SK-N-SH (cell line): ENCODE data around the gene RBM33. TPM values are rescaled to one million over a fixed set of nuclear protein-coding genes. Genes with fewer than 3 reads are reported as not detected.

Experiments used
- CTCF ChIA-PET: fragments of 300-600, 350-600 bp; formaldehyde crosslinking; extraction: SDS; loops from one replicate; lab custom pipeline; 2021; lab: Yijun Ruan, JAX
- POLR2A ChIA-PET: fragments of 350-600 bp; sonication (Branson Sonifier 250); formaldehyde crosslinking; extraction: SDS; loops from one replicate; lab custom pipeline; 2020; ENCODE audit warnings: antibody characterized with exemption, inconsistent platforms; lab: Yijun Ruan, JAX
- DNase-seq: peaks from one replicate; pipeline ENCODE4 v3.0.0; 2012
- H2AFZ ChIP-seq: fragments of 200-600 bp; sonication (generic); 2 replicates; pipeline ENCODE4 v1.8.1; 2016; ENCODE audit warnings: antibody characterized with exemption, mild to moderate bottlenecking, low read depth
- H3F3A ChIP-seq: fragments of 200-600 bp; sonication (generic); replicated peaks from 2 replicates; pipeline ENCODE3; 2016; ENCODE audit warnings: antibody characterized with exemption, mild to moderate bottlenecking; ENCODE audit not compliant: insufficient read depth
- H3K27ac ChIP-seq, 2 experiments: fragments of 200-500 bp in 1 of 2; fragments of 200-600 bp in 1 of 2; sonication (Bioruptor generic) in 1 of 2; sonication (generic), shearing (Covaris generic) in 1 of 2; 2 replicates each; pipeline versions ENCODE4 v1.5.1 to v1.6.1; 2014 to 2016; ENCODE audit warnings: low read depth in 2 of 2, inconsistent platforms in 1 of 2, low read length in 1 of 2, mild to moderate bottlenecking in 1 of 2, mixed read lengths in 1 of 2
- H3K27me3 ChIP-seq: fragments of 200-600 bp; sonication (generic), shearing (Covaris generic); 2 replicates; pipeline ENCODE4 v1.6.1; 2016; ENCODE audit warnings: mixed run types; ENCODE audit not compliant: insufficient read depth
- H3K36me3 ChIP-seq, 2 experiments: fragments of 200-500 bp in 1 of 2; fragments of 200-600 bp in 1 of 2; sonication (Bioruptor generic) in 1 of 2; sonication (generic) in 1 of 2; replicated peaks in 1 of 2; 2 replicates each; pipeline versions ENCODE3 to v1.5.1; 2014 to 2016; ENCODE audit warnings: low read length in 1 of 2, mild to moderate bottlenecking in 1 of 2; ENCODE audit not compliant: insufficient read depth in 2 of 2, control insufficient read depth in 1 of 2
- H3K4me1 ChIP-seq, 2 experiments: fragments of 200-500 bp in 1 of 2; fragments of 200-600 bp in 1 of 2; sonication (Bioruptor generic) in 1 of 2; sonication (generic), shearing (Covaris generic) in 1 of 2; 2 replicates each; pipeline versions ENCODE4 v1.5.1 to v1.6.1; 2014 to 2016; ENCODE audit warnings: low read depth in 1 of 2, low read length in 1 of 2, mixed run types in 1 of 2; ENCODE audit not compliant: insufficient read depth in 2 of 2, control insufficient read depth in 1 of 2
- H3K4me2 ChIP-seq: fragments of 200-600 bp; sonication (generic), shearing (Covaris generic); 2 replicates; pipeline ENCODE4 v1.6.1; 2017; ENCODE audit warnings: mixed run types
- H3K4me3 ChIP-seq, 2 experiments: fragments of 200-500 bp in 1 of 2; fragments of 200-600 bp in 1 of 2; sonication (Bioruptor generic) in 1 of 2; sonication (generic), shearing (Covaris generic) in 1 of 2; 2 replicates each; pipeline versions ENCODE4 v1.5.1 to v1.8.1; 2014 to 2016; ENCODE audit warnings: low read depth in 2 of 2, inconsistent platforms in 1 of 2, low read length in 1 of 2, mild to moderate bottlenecking in 1 of 2, mixed read lengths in 1 of 2, moderate library complexity in 1 of 2
- H3K79me2 ChIP-seq: fragments of 200-600 bp; sonication (generic); 2 replicates; pipeline ENCODE4 v1.8.1; 2017; ENCODE audit warnings: mild to moderate bottlenecking; ENCODE audit not compliant: insufficient read depth
- H3K9ac ChIP-seq: fragments of 200-600 bp; sonication (generic); 2 replicates; pipeline ENCODE4 v1.6.1; 2017; ENCODE audit warnings: mixed run types
- H3K9me2 ChIP-seq: fragments of 200-600 bp; sonication (generic); 2 replicates; pipeline ENCODE4 v1.6.1; 2017; ENCODE audit warnings: mixed run types
- H3K9me3 ChIP-seq: fragments of 200-600 bp; sonication (generic); 2 replicates; pipeline ENCODE4 v1.6.1; 2017; ENCODE audit warnings: mixed run types, mild to moderate bottlenecking, moderate library complexity
- H4K20me1 ChIP-seq: fragments of 200-600 bp; sonication (generic); 2 replicates; pipeline ENCODE4 v1.6.1; 2017; ENCODE audit warnings: mild to moderate bottlenecking, mixed run types; ENCODE audit not compliant: insufficient read depth
- CHD2 ChIP-seq: fragments of 150-350 bp; IDR thresholded peaks from 2 replicates; pipeline ENCODE4 v1.6.1; 2018; ENCODE audit warnings: low read length; ENCODE audit not compliant: partially characterized antibody
- FOXJ3 ChIP-seq: sonication (generic); formaldehyde crosslinking; IDR thresholded peaks from 2 replicates; pipeline ENCODE4 v1.5.1; 2020; ENCODE audit warnings: mild to moderate bottlenecking, missing genetic modification reagents
- GABPA ChIP-seq: IDR thresholded peaks from 2 replicates; pipeline ENCODE4 v1.4.0; 2012; ENCODE audit warnings: low read depth, mild to moderate bottlenecking
- GATA2 ChIP-seq: sonication (generic); formaldehyde crosslinking; IDR thresholded peaks from 2 replicates; pipeline ENCODE4 v1.5.0; 2020; ENCODE audit warnings: mild to moderate bottlenecking, missing genetic modification reagents
- MEF2A ChIP-seq: IDR thresholded peaks from 2 replicates; pipeline ENCODE4 v1.4.0; 2012; ENCODE audit warnings: low read depth, borderline replicate concordance
- MXI1 ChIP-seq: IDR thresholded peaks from 2 replicates; pipeline ENCODE4 v1.6.1; 2012; ENCODE audit warnings: mild to moderate bottlenecking, low read depth, low read length, improper control_type of control experiment
- RCOR1 ChIP-seq: fragments of 150-350 bp; IDR thresholded peaks from 2 replicates; pipeline ENCODE4 v1.6.1; 2017; ENCODE audit warnings: antibody characterized with exemption, low read length
- SMC3 ChIP-seq: IDR thresholded peaks from 2 replicates; pipeline ENCODE4 v1.6.1; 2012; ENCODE audit warnings: low read depth, low read length, improper control_type of control experiment
- TCF12 ChIP-seq: IDR thresholded peaks from 2 replicates; pipeline ENCODE4 v1.4.0; 2012
- TEAD4 ChIP-seq: IDR thresholded peaks from 2 replicates; pipeline ENCODE4 v1.4.0; 2012; ENCODE audit warnings: mild to moderate bottlenecking, borderline replicate concordance; ENCODE audit not compliant: insufficient read depth
- YY1 ChIP-seq: IDR thresholded peaks from 2 replicates; pipeline ENCODE4 v1.4.0; 2012; ENCODE audit warnings: low read depth, mild to moderate bottlenecking
- WGBS: methylation state at CpG from one replicate; pipeline ENCODE4 v1.1.6; 2017; ENCODE audit warnings: low lambda C conversion rate; 5-methylcytosine and 5-hydroxymethylcytosine counted together
- polyA plus RNA-seq, 3 experiments: library from polyadenylated mRNA; depleted of rRNA; stranded (reverse); fragments of >200 nt; gene quantifications; 2 replicates each; pipeline ENCODE4 v1.2.3, GENCODE V29; 2012
- TF ChIP-seq, protein P1 (sequence below): IDR thresholded peaks from 2 replicates; pipeline ENCODE4 v1.6.1; 2012; ENCODE audit warnings: mild to moderate bottlenecking, low read depth, low read length, moderate library complexity
- TF ChIP-seq, protein P2 (sequence below): IDR thresholded peaks from 2 replicates; pipeline ENCODE4; 2012
- TF ChIP-seq, protein P3 (sequence below): IDR thresholded peaks from 2 replicates; pipeline ENCODE4 v1.4.0; 2012; ENCODE audit warnings: low read depth, borderline replicate concordance

Gene RBM33
- polyA plus RNA-seq, 1 of the 3 experiments (the other 2 are of a cell fraction): 13.8 TPM

DNA sequence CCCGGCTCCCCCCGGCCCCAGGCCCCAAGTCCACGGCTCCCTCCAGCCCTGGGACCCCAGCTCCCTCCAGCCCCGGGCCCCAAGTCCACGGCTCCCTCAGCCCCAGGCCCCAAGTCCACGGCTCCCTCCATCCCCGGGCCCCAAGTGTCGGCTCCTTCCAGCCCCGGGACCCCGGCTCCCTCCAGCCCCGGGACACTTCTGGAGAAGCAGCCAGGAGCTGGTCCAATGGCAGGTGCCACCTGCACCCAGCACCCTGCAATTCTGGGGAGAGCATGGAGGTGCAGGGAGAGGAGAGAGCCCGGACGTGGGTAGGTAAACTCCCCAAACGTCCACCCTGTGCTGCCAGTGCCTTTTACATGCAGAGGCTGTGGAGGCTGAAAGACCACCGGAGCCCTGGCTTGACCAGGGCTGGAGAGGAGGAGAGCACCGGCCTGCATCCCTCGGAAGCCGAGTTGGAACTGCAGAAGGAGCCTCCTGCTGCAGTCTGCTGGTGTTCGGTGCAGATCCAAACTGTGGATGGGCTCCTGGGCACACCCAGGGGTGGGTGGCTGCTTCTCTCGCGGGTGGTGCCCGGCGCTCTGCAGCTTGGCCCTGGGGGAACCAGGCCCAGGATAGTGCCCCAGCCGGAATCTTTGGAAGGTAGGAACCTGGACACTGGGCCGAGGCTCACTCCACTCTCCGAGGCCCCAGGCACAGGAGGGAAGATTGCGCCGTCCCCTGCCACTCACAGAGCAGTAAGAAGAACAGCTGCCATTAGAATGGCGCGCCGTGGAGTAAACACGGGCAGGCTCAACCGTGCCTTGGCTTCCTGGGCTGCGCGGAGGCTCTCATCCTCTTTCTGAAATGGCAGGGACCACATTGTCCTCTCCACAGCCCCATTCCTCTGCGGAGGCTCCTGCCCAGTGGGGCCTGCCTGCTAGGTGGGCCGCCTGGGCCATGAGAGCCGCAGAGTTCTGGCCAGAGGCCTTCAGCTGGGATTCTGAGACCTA is 153.1 kb downstream of the RBM33 start:
- Histone ChIP-seq H3K4me3 (no peak overlapping the region), H3K27ac (no peak overlapping the region), H3K9me3 (no peaks in the 10 kb centered on the region), H3K4me1 (peaks cover 0 to 2% of the 10 kb centered on the region in 2 experiments; a peak in 1 of 4 replicates), H3K4me2 (no peak overlapping the region), H4K20me1 (no peaks in the 10 kb centered on the region), H3K36me3 (no peaks in the 10 kb centered on the region), H3K9ac (no peak overlapping the region), H2AFZ (no peak overlapping the region), H3K79me2 (no peaks in the 10 kb centered on the region), H3F3A (peaks cover 5% of the 10 kb centered on the region), H3K9me2 (no peaks in the 10 kb centered on the region), H3K27me3 (peaks cover 67% of the 10 kb centered on the region)
- ChIA-PET POLR2A (no interaction called here), CTCF (interaction anchor here (0.5 to 2.0 kb wide), 28 partner anchors 8 to 1881 kb away, joined by 3 to 9 read pairs (median 3); partner anchors contain the start of gene SHH)
- DNase-seq: no peak
- WGBS: 61% methylated on average over 35 of the region's 38 CpGs
- TF ChIP-seq, protein P1, sequence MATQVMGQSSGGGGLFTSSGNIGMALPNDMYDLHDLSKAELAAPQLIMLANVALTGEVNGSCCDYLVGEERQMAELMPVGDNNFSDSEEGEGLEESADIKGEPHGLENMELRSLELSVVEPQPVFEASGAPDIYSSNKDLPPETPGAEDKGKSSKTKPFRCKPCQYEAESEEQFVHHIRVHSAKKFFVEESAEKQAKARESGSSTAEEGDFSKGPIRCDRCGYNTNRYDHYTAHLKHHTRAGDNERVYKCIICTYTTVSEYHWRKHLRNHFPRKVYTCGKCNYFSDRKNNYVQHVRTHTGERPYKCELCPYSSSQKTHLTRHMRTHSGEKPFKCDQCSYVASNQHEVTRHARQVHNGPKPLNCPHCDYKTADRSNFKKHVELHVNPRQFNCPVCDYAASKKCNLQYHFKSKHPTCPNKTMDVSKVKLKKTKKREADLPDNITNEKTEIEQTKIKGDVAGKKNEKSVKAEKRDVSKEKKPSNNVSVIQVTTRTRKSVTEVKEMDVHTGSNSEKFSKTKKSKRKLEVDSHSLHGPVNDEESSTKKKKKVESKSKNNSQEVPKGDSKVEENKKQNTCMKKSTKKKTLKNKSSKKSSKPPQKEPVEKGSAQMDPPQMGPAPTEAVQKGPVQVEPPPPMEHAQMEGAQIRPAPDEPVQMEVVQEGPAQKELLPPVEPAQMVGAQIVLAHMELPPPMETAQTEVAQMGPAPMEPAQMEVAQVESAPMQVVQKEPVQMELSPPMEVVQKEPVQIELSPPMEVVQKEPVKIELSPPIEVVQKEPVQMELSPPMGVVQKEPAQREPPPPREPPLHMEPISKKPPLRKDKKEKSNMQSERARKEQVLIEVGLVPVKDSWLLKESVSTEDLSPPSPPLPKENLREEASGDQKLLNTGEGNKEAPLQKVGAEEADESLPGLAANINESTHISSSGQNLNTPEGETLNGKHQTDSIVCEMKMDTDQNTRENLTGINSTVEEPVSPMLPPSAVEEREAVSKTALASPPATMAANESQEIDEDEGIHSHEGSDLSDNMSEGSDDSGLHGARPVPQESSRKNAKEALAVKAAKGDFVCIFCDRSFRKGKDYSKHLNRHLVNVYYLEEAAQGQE: no peak
- TF ChIP-seq GABPA (no peak), YY1 (no peak), TCF12 (no peak), RCOR1 (no peak), MEF2A (no peak), GATA2 (no peak)
- TF ChIP-seq, protein P2, sequence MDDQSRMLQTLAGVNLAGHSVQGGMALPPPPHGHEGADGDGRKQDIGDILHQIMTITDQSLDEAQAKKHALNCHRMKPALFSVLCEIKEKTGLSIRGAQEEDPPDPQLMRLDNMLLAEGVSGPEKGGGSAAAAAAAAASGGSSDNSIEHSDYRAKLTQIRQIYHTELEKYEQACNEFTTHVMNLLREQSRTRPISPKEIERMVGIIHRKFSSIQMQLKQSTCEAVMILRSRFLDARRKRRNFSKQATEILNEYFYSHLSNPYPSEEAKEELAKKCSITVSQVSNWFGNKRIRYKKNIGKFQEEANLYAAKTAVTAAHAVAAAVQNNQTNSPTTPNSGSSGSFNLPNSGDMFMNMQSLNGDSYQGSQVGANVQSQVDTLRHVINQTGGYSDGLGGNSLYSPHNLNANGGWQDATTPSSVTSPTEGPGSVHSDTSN: no peak

DNA sequence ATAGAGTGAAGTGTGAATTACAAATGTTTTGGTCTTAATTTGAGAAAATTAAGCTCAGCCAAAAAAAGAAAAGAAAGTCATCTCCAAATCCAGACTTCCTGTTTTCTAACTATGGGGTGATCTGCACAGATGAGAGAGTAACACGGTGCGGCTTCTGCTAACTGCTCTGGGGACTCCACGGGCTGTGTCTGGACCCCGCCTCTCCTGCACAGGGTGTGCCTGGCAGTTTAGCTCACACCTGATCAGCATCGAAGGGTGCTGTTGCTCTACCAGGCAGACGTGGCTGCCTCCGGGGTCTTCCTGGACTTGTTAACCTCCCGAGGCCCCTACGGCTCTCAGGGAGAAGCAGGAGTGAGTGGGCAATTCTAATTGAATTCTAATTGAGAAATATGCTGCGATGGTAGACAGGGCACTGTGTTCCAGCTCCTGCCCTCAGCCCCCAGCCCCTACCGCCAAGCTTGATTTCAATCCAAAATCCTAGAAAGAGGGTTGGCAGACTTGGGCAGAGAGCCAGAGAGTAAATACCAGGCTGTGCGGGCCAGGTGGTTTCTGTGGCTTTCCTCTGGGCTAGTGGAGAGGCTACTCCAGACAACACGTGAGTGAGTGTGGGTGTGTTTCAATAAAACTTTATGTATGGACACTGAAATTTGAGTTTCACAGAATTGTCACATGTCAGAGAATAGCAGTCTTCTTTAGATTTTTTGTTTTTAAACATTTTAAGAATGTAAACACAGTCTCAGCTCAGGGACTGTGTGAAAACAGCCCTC is 154.4 kb downstream of the RBM33 start:
- Histone ChIP-seq H3K9ac (no peak overlapping the region), H3K9me3 (no peaks in the 10 kb centered on the region), H3K27ac (no peak overlapping the region), H3K27me3 (peaks cover 76% of the 10 kb centered on the region), H3K4me1 (peaks cover 0 to 5% of the 10 kb centered on the region in 2 experiments; a peak in 1 of 4 replicates), H3K79me2 (no peaks in the 10 kb centered on the region), H3K4me3 (no peak overlapping the region), H2AFZ (no peak overlapping the region), H3F3A (no peaks in the 10 kb centered on the region), H3K36me3 (no peaks in the 10 kb centered on the region), H3K4me2 (no peak overlapping the region), H3K9me2 (no peaks in the 10 kb centered on the region), H4K20me1 (no peaks in the 10 kb centered on the region)
- WGBS: 31% methylated on average over 13 of the region's 13 CpGs
- ChIA-PET POLR2A (no interaction called here), CTCF (interaction anchor here (0.8 to 1.5 kb wide), 10 partner anchors 9 to 674 kb away, joined by 3 to 4 read pairs (median 3); partner anchors contain the start of gene SHH)
- TF ChIP-seq TEAD4: no peak
- no peak for TF ChIP-seq MXI1
- TF ChIP-seq TCF12: no peak
- no peak for TF ChIP-seq GABPA
- TF ChIP-seq FOXJ3: no peak
- TF ChIP-seq, protein P3, sequence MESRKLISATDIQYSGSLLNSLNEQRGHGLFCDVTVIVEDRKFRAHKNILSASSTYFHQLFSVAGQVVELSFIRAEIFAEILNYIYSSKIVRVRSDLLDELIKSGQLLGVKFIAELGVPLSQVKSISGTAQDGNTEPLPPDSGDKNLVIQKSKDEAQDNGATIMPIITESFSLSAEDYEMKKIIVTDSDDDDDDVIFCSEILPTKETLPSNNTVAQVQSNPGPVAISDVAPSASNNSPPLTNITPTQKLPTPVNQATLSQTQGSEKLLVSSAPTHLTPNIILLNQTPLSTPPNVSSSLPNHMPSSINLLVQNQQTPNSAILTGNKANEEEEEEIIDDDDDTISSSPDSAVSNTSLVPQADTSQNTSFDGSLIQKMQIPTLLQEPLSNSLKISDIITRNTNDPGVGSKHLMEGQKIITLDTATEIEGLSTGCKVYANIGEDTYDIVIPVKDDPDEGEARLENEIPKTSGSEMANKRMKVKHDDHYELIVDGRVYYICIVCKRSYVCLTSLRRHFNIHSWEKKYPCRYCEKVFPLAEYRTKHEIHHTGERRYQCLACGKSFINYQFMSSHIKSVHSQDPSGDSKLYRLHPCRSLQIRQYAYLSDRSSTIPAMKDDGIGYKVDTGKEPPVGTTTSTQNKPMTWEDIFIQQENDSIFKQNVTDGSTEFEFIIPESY: no peak
- TF ChIP-seq CHD2: no peak
- TF ChIP-seq SMC3: no peak
- TF ChIP-seq, protein P2: no peak
- peak; percentile 40 for DNase-seq
